Stimulated activated CD8-positive, alpha-beta memory T cell treated with anti-CD3 and anti-CD28 coated beads, Interleukin-12 subunit alpha, Interleukin-12 subunit beta, amount 100 ng/mL, for 1 hour (primary cell): ENCODE measurements around the gene AGT.
"Not testable (repeated sequence)": the region's sequence is repeated elsewhere in the genome, so short reads cannot be mapped to it uniquely, and the experiment has no call there.

Source experiments
- DNase-seq: peaks from one replicate; pipeline ENCODE4 v3.0.0-alpha.2; 2020; ENCODE audit warnings: low read depth

AGT gene

DNA sequence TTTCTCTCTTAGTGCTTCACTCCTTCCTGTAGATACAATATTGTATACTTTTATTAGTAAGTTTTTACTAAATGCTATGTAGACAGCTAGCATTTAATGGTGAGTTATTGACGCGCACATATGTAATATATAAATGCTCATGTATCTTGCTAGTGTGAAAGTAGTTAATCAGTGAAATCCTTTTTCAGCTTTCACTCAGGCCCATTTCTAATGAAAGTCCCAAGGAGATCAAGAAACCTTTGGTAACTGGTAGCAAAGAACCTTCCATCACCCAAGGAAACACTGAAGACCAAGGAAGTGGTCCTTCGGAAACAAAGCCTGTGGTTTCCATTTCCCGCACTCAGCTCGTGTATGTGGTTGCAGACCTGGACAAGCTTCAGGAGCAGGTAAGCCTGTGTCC lies 27.2 kb downstream of the AGT start:
- DNase-seq: no peak

DNA sequence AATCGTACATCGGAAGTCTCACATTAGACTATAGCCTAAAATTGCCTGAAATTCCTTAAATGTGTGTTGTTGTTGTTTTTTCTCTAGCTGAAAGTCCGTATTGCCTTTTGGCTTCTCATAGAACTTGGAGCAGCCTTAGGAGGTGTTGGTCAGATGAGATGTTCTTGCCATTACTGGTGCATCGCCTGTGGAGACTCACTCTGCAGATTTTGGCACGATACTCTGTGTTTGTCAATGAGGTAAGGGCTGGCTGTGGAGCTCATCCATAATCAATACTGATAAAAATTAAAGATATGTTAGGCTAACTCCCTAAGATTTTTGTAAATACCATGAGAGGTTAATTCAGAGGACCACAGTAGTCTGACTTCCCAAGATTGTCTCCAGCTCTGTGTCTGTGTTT lies 28.9 kb downstream of the AGT start:
- DNase-seq: no peak

DNA sequence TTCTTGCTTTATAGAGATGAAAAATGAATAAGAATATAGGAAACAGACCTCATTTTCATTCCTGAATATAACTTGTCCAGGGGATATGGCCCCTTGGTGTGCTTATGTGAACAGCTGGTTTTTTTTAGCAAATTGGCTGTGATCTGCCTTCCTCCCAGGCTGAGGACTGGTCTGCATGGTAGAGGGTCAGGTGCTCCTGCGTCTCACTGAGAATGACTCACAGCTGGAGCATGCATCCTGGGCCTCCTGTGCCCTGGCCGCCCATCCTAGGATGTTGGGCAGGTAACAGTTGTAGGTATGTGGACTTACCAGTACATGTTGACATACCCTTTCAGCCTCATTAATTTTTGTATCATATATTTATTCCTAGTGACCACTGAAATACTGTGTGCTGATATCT lies 29.8 kb downstream of the AGT start:
- no peak for DNase-seq

DNA sequence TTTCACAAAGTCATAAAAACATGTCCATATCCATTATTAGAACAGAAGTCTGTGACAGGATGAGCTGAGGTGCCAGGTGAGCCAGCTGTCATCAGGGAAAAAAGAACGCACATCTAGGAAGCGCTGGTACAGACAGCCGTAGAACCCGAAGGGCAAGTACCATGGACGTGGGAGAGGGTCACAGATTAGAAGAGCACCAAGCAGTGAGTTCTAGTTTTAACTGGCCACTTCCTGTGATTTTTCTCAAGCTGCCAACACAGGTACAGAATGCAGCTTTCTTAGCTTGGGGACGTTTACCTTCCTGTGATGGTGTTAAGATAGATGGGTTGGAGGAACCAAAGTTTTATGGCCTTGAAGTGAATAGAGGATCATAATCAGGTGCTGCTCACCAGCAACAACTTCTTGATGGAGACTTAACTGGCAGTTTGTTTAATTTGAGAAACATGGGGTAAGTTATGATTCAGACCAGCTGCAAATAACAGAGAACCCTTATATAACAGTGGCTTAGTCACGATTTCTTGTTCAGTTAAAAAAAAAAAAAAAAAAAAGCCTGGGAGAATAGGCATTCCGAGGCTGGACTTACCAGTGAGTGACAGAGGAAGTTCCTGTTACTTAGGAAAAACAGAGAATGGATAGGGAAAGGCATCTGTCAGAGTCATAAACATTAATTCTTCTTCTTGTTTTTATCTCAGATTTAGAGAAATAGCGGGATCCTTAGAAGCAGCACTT lies 30.9 kb downstream of the AGT start:
- DNase-seq: no peak

- no peak for DNase-seq
Measured at GRCh38 chr1:230682274-230682673, 31.6 kb downstream of the AGT start.

DNA sequence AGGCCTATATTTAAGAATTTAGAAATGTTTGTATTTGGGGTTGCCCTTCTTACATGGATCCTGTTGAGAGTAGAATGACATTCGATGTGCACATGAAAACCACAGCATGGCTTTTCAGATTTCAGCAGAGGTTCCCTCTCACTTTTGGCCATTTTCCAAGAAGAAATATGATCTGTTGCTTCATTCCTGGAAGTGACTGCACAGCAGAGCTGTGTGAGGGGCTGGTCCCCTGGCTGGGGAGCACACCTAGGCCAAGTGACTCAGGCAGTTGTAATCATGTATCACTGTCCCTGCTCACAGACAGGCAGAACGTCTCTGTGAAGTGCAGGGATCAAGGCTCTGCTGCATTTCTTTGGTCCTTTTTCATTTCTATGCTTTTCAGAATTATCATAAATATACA lies 32.3 kb downstream of the AGT start:
- no peak for DNase-seq

GRCh38 chr1:230680300-230681025 lies 33.5 kb downstream of the AGT start:
- no peak for DNase-seq

DNA sequence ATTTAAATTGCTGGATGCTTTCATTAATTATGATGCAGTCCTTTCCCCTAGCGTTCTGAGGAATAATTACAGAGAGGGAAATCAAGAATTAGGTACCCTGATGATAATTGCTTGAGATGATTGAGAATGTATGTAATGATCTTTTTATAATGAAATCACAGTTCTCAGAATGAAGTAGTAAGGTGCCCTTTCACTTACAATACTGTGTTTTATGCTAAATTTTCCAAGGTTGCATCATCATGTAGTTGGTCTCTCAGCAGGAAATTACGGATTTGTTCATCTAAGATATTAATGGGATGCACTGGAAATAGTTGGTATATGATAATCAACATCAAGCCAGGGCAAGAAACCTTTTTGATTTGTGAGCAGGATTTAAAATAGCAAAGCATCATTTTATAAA lies 34.1 kb downstream of the AGT start:
- DNase-seq: no peak

- no peak for DNase-seq
Measured at GRCh38 chr1:230679192-230679591, 34.7 kb downstream of the AGT start.

DNA sequence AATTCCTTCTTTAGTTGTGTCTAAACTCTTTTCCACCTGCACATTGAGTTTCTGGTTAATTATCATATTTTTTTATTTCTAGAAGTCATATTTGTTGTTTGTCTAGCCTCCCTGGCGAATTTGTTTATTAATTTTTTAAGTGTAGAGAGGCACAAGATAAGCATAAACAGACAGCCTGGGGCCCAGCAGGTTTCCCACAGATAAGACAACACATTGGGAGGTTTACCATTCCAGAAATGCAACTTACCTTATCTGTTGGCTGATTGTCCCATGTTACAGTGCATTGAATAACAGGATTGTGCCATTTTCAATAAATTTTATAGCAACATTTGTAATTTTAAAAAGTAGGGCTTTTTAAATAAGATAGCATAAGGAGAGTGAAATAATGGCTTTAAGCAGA lies 36.7 kb downstream of the AGT start:
- no peak for DNase-seq

DNA sequence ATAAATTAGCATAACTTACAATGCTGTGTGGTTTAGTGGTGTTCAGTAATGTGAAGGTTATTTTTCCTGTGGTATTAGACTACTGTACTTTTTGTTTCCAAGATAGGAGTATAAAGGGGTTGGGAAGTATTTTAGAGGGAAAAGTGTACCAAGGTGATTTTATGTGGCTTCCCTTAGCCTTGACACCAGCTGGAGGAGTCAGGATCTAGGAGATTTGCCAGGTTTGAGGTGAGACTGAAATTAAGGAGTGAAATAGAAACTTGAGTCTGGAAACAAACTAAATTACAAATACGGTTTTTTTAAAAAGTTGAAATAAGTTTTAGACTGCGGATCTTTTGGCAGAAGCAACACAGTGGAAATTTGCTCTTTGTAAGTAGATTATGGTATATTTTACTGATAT lies 39.3 kb downstream of the AGT start:
- DNase-seq: no peak

DNA sequence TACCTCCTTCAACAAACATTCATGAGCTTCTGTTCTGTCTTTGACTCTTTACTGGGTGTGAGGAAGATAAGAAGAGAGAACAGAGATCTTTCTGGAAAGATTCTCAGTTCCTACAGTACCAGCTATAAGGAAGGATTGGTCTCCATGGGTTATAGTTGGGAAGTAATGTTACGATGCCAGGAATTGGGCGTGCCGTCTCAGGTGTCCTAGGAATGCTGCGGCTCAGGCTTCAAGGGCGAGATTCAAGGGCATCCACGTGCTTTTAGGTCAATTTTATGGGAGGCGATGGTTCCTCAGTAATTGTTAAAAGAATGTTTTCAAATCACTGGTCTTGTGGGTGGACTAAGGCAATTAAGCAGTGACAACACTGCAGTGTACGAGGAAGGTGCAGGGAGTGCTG lies 44.4 kb downstream of the AGT start:
- no peak for DNase-seq

DNA sequence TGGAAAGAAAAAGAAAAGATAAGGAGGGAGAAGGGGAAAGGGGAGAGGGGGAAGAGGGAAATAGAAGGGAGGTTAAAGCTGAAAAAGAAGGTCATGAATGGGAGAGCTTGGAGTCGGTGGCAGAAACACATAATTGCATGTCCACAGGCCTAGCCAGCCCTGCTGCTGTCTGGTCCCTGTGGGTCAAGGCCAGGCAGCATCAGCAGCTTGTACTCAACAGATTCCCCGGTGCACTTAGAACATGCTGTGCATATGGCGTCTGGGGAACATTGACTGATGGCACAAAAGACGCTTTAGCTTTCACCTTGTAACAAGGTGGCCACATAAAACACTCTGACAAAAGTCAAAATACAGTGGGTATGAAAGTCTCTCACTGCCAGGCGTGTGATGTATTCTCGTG lies 45.7 kb downstream of the AGT start:
- no peak for DNase-seq

GRCh38 chr1:230661976-230662375 lies 51.9 kb downstream of the AGT start:
- DNase-seq: no peak

DNA sequence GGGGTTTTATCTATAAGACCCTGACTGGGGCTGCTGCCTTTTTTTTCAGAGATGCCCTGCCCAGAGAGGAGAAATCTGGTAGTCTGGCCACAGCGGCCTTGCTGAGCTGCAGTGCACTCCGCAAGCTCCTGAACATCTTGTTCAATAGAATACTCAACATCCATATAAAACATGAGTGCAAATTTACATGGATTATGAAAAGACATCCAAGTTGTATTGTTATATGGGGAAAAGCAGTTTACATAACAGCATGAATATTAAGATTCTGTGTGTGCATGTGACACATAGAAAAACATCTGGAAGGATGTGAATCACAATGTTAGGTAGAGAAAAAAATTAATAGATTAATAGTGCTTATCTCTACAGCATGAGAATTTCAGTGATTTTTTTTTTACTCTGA lies 55.2 kb downstream of the AGT start:
- no peak for DNase-seq

- not testable (repeated sequence) for DNase-seq
Measured at GRCh38 chr1:230658103-230658502, 55.8 kb downstream of the AGT start.

GRCh38 chr1:230656719-230657118 lies 57.2 kb downstream of the AGT start:
- not testable (repeated sequence) for DNase-seq
